HFFc6 (cell line): ENCODE results near the gene NOX5. TPM values are rescaled to one million over a fixed set of nuclear protein-coding genes. Genes with fewer than 3 reads are reported as not detected.

Source experiments
- DNase-seq: peaks from one replicate; pipeline ENCODE4 v3.0.0-alpha.2; 2018
- H3K27ac Mint-ChIP-seq: 2 replicates; pipeline ENCODE4 v1.8.0; 2020; ENCODE audit warnings: mild to moderate bottlenecking, mixed read lengths
- H3K27me3 Mint-ChIP-seq: 2 replicates; pipeline ENCODE4 v1.8.0; 2021; ENCODE audit warnings: mild to moderate bottlenecking, moderate library complexity, mixed read lengths; ENCODE audit not compliant: insufficient read depth
- H3K36me3 Mint-ChIP-seq: 2 replicates; pipeline ENCODE4 v1.8.0; 2021; ENCODE audit warnings: low read depth, mixed read lengths
- H3K4me1 Mint-ChIP-seq: 2 replicates; pipeline ENCODE4 v1.8.0; 2020; ENCODE audit warnings: low read depth, mixed read lengths
- H3K4me3 Mint-ChIP-seq: 2 replicates; pipeline ENCODE4 v1.8.0; 2020; ENCODE audit warnings: mild to moderate bottlenecking, moderate library complexity, mixed read lengths
- H3K9me3 Mint-ChIP-seq: 2 replicates; pipeline ENCODE4 v1.8.0; 2020; ENCODE audit warnings: mild to moderate bottlenecking, mixed read lengths
- CTCF ChIP-seq: fragments of 200-600 bp; sonication (generic); IDR thresholded peaks from 2 replicates; pipeline ENCODE4 v1.5.0; 2021; ENCODE audit warnings: antibody characterized with exemption, mild to moderate bottlenecking
- total RNA-seq, 6 experiments: library from RNA; stranded (reverse); fragmentation: NEBNext Ultra II Directional; extraction: Animal tissue kit (Norgen Biotek cat#: 25700); gene quantifications; 2 replicates in 1 of 6; 3 replicates in 5 of 6; pipeline ENCODE4 v1.2.3, GENCODE V29; 2021

The NOX5 gene
- total RNA-seq, 6 experiments from 2014 or later: 0.19 to 0.77 (median 0.64) TPM

GRCh38 chr15:69036826-69037225 lies 22.3 kb downstream of the NOX5 start:
- Mint-ChIP-seq H3K9me3 (no peaks in the 10 kb centered on the region), H3K4me1 (peaks cover 34% of the 10 kb centered on the region), H3K36me3 (no peaks in the 10 kb centered on the region), H3K4me3 (no peak overlapping the region), H3K27ac (no peak overlapping the region), H3K27me3 (peaks cover 12% of the 10 kb centered on the region)
- no peak for DNase-seq
- no peak for TF ChIP-seq CTCF

- no peak for DNase-seq
- no peak overlapping the region for H3K4me3 Mint-ChIP-seq
- H3K9me3 Mint-ChIP-seq: no peaks in the 10 kb centered on the region
- H3K27me3 Mint-ChIP-seq: peaks cover 12% of the 10 kb centered on the region
- TF ChIP-seq CTCF: no peak
- no peaks in the 10 kb centered on the region for H3K36me3 Mint-ChIP-seq
- peaks cover 34% of the 10 kb centered on the region for H3K4me1 Mint-ChIP-seq
- no peak overlapping the region for H3K27ac Mint-ChIP-seq
These were observed 23.0 kb downstream of the NOX5 start for GRCh38 chr15:69037482-69037881.

- H3K4me1 Mint-ChIP-seq: peaks cover 35% of the 10 kb centered on the region
- no peaks in the 10 kb centered on the region for H3K9me3 Mint-ChIP-seq
- no peak for TF ChIP-seq CTCF
- no peaks in the 10 kb centered on the region for H3K36me3 Mint-ChIP-seq
- no peak overlapping the region for H3K4me3 Mint-ChIP-seq
- no peak for DNase-seq
- H3K27ac Mint-ChIP-seq: no peak overlapping the region
- peaks cover 12% of the 10 kb centered on the region for H3K27me3 Mint-ChIP-seq
These were observed 23.5 kb downstream of the NOX5 start for GRCh38 chr15:69037977-69038376.

GRCh38 chr15:69038508-69038907 lies 24.0 kb downstream of the NOX5 start:
- TF ChIP-seq CTCF: no peak
- H3K4me1 Mint-ChIP-seq: peaks cover 41% of the 10 kb centered on the region
- H3K4me3 Mint-ChIP-seq: no peak overlapping the region
- no peaks in the 10 kb centered on the region for H3K36me3 Mint-ChIP-seq
- H3K27ac Mint-ChIP-seq: no peak overlapping the region
- DNase-seq: no peak
- H3K9me3 Mint-ChIP-seq: no peaks in the 10 kb centered on the region
- peaks cover 12% of the 10 kb centered on the region for H3K27me3 Mint-ChIP-seq

- Mint-ChIP-seq H3K4me1 (peaks cover 41% of the 10 kb centered on the region), H3K4me3 (no peak overlapping the region), H3K36me3 (no peaks in the 10 kb centered on the region), H3K9me3 (no peaks in the 10 kb centered on the region), H3K27me3 (peaks cover 12% of the 10 kb centered on the region), H3K27ac (no peak overlapping the region)
- no peak for TF ChIP-seq CTCF
- DNase-seq: no peak
These were observed 25.2 kb downstream of the NOX5 start for GRCh38 chr15:69039516-69040225.
